Duodenal mucosa (tissue), 2 donors: Measurements from ENCODE around the gene ACACB.
"Not testable (repeated sequence)": the region's sequence is repeated elsewhere in the genome, so short reads cannot be mapped to it uniquely, and the experiment has no call there.

Experiments
- H3K27ac ChIP-seq: one replicate; pipeline ENCODE4 v1.7.0; 2013; ENCODE audit warnings: low read depth, low read length
- H3K27me3 ChIP-seq, 2 donors: one replicate each; pipeline ENCODE4 v1.7.0; 2013; ENCODE audit warnings: low read length in 2 of 2, control low read depth in 1 of 2; ENCODE audit not compliant: insufficient read depth in 2 of 2, control insufficient read depth in 1 of 2
- H3K36me3 ChIP-seq, 2 donors: one replicate each; pipeline ENCODE4 v1.7.0; 2013; ENCODE audit warnings: low read length in 2 of 2, control low read depth in 1 of 2; ENCODE audit not compliant: insufficient read depth in 2 of 2, control insufficient read depth in 1 of 2
- H3K4me1 ChIP-seq, 2 donors: one replicate each; pipeline ENCODE4 v1.7.0; 2013; ENCODE audit warnings: low read length in 2 of 2, control low read depth in 1 of 2; ENCODE audit not compliant: insufficient read depth in 2 of 2, control insufficient read depth in 1 of 2
- H3K4me3 ChIP-seq, 2 donors: one replicate each; pipeline ENCODE4 v1.7.0; 2013; ENCODE audit warnings: low read length in 2 of 2, low read depth in 1 of 2
- H3K9ac ChIP-seq, 2 donors: one replicate each; pipeline ENCODE4 v1.7.0; 2013; ENCODE audit warnings: low read length in 2 of 2, low read depth in 1 of 2
- H3K9me3 ChIP-seq, 2 donors: one replicate each; pipeline ENCODE4 v1.7.0; 2013; ENCODE audit warnings: low read length in 2 of 2, control low read depth in 1 of 2; ENCODE audit not compliant: control insufficient read depth in 1 of 2

The ACACB gene

GRCh38 chr12:109137055-109137454, 20.7 kb downstream of the ACACB start:
- Histone ChIP-seq H3K4me3 (no peak overlapping the region), H3K9me3 (no peaks in the 10 kb centered on the region), H3K9ac (no peak overlapping the region), H3K36me3 (peaks cover 6 to 17% of the 10 kb centered on the region in 2 donors), H3K4me1 (peaks cover 0 to 4% of the 10 kb centered on the region in 2 donors), H3K27ac (no peak overlapping the region), H3K27me3 (no peaks in the 10 kb centered on the region)

DNA sequence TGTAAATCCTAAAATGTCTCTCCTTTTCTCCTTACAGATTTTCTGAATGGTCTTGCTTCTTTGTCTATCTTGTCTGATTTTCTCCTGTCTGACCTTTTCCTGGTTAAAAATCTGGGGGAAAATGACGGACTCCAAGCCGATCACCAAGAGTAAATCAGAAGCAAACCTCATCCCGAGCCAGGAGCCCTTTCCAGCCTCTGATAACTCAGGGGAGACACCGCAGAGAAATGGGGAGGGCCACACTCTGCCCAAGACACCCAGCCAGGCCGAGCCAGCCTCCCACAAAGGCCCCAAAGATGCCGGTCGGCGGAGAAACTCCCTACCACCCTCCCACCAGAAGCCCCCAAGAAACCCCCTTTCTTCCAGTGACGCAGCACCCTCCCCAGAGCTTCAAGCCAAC, 23.0 kb downstream of the ACACB start:
- peaks cover 6 to 17% of the 10 kb centered on the region in 2 donors for H3K36me3 ChIP-seq
- no peak overlapping the region for H3K27ac ChIP-seq
- H3K9me3 ChIP-seq = no peaks in the 10 kb centered on the region
- peaks cover 2% of the 10 kb centered on the region in 2 donors for H3K4me1 ChIP-seq
- no peaks in the 10 kb centered on the region for H3K27me3 ChIP-seq
- H3K4me3 ChIP-seq = no peak overlapping the region
- no peak overlapping the region for H3K9ac ChIP-seq

GRCh38 chr12:109139791-109140190, 23.4 kb downstream of the ACACB start:
- Histone ChIP-seq H3K4me3 (no peak overlapping the region), H3K36me3 (peaks cover 6 to 17% of the 10 kb centered on the region in 2 donors), H3K27me3 (no peaks in the 10 kb centered on the region), H3K4me1 (peaks cover 0 to 3% of the 10 kb centered on the region in 2 donors), H3K9ac (no peak overlapping the region), H3K9me3 (no peaks in the 10 kb centered on the region), H3K27ac (no peak overlapping the region)

- peaks cover 3 to 4% of the 10 kb centered on the region in 2 donors for H3K4me1 ChIP-seq
- peaks cover 6 to 17% of the 10 kb centered on the region in 2 donors for H3K36me3 ChIP-seq
- H3K4me3 ChIP-seq = no peak overlapping the region
- no peaks in the 10 kb centered on the region for H3K9me3 ChIP-seq
- no peak overlapping the region for H3K27ac ChIP-seq
- H3K9ac ChIP-seq = no peak overlapping the region
- H3K27me3 ChIP-seq = no peaks in the 10 kb centered on the region
These were observed 24.2 kb downstream of the ACACB start for GRCh38 chr12:109140560-109140959.

DNA sequence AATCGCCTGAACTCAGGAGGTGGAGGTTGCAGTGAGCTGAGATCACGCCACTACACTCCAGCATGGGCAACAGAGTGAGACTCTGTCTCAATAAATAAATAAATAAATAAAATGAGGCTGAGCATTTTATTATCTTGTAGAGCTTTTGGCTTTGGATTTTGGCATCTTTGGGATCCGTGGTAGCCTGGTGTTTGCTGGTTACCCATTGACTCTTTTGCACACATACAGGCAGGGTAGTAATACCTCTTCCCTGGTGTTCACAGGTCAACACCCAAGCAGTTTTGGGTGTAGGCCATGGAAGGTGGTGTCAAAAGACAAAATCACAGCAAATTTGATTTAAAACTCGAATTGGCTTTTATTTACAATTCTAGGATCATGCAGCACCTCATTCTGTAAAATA, 27.8 kb downstream of the ACACB start:
- H3K27ac ChIP-seq = no peak overlapping the region
- peaks cover 14 to 24% of the 10 kb centered on the region in 2 donors for H3K4me1 ChIP-seq
- H3K9me3 ChIP-seq = no peaks in the 10 kb centered on the region
- no peak overlapping the region for H3K9ac ChIP-seq
- H3K36me3 ChIP-seq = peaks cover 6 to 17% of the 10 kb centered on the region in 2 donors
- H3K27me3 ChIP-seq = no peaks in the 10 kb centered on the region
- H3K4me3 ChIP-seq = no peak overlapping the region

GRCh38 chr12:109147126-109147525, 30.7 kb downstream of the ACACB start:
- H3K4me1 ChIP-seq = peaks cover 27 to 39% of the 10 kb centered on the region in 2 donors
- H3K4me3 ChIP-seq, H3K9me3 ChIP-seq, H3K27ac ChIP-seq, H3K36me3 ChIP-seq, H3K9ac ChIP-seq, H3K27me3 ChIP-seq: not testable (repeated sequence)

DNA sequence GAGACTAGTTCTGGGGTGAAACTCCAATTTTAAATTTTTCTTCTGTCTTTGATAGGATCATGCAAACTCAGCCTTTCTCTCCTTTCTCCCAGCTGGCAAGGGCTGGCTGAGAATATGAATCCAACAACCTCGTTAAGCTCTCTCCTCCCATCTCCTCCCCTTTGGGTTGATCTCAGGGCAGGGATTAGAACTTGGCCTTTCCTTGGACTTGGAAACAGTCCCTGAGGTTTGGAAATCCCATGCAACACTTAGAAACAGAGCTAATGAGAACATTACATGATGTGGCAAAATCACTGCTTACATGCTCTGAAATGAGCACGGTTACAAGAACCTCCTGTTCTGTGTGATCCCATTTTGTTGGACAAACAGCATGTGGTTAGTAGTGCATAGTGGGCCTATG, 31.6 kb downstream of the ACACB start:
- Histone ChIP-seq H3K4me1 (peaks cover 27 to 39% of the 10 kb centered on the region in 2 donors), H3K27me3 (no peaks in the 10 kb centered on the region), H3K4me3 (no peak overlapping the region), H3K27ac (no peak overlapping the region), H3K36me3 (no peaks in the 10 kb centered on the region), H3K9ac (peak overlapping the region in 1 of 2 donors; percentile 1), H3K9me3 (no peaks in the 10 kb centered on the region)

DNA sequence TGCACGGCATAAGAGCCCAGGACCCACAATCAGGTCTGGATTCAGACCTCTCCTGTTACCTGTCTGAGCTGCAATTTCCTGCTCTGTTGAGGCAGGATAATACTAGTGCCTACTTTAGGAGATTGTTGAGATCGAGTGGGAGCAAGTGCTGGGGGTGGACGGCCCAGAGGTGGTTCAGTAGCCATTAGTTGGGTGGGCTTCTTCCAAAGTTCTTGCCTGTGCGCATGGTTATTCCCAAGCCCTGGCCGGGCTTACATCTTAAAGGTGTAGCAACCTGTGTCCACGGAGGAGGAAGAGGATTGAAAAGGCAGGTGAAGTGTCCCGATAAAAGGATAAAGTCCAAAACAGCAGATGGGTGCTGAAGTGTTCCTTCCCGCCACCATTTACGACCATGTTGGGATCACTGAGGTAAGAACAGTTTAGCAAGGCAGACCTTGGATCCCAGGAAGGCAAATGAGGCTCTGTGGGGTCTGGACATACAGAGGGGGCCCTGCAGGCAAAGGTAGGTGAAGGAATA, 33.8 kb downstream of the ACACB start:
- no peak overlapping the region for H3K27ac ChIP-seq
- H3K27me3 ChIP-seq = no peaks in the 10 kb centered on the region
- H3K36me3 ChIP-seq = no peaks in the 10 kb centered on the region
- peak overlapping the region; percentile 46 to 56 for H3K4me3 ChIP-seq
- H3K9me3 ChIP-seq = no peaks in the 10 kb centered on the region
- H3K9ac ChIP-seq = peak overlapping the region in 1 of 2 donors; percentile 36
- peaks cover 35 to 47% of the 10 kb centered on the region in 2 donors for H3K4me1 ChIP-seq

- no peak overlapping the region for H3K9ac ChIP-seq
- no peak overlapping the region for H3K27ac ChIP-seq
- H3K9me3 ChIP-seq = no peaks in the 10 kb centered on the region
- H3K4me1 ChIP-seq = peaks cover 37 to 46% of the 10 kb centered on the region in 2 donors
- no peak overlapping the region for H3K4me3 ChIP-seq
- H3K36me3 ChIP-seq = no peaks in the 10 kb centered on the region
- no peaks in the 10 kb centered on the region for H3K27me3 ChIP-seq
These were observed 35.1 kb downstream of the ACACB start for GRCh38 chr12:109151457-109151856.

DNA sequence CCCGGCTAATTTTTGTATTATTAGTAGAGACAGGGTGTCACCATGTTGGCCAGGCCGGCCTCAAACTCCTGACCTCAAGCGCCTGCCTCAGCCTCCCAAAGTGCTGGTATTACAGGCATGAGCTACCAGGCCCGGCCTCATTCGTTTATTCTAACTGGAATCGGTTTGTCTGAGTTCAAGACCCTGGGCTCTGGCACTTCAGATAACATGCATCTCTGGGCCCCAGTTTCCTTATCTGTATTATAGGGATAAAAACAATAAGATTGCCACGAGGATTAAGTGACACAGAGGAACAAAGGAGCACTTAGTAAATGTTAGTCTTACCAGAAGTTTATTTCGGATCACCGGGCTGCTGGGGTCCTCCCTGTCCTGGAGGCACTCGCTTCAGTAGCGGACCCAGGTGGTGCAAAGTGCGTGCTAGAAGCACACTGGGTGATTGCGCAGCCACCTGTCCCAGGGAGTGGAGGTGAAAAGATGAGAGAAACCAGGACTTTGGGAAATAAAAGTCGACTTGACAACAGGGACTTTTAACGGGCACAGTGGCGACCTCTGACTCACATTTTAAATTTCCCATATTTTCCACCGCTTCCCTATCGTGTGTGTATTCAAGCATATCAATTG, 37.5 kb downstream of the ACACB start:
- H3K27ac ChIP-seq = peak overlapping the region; percentile 45
- no peaks in the 10 kb centered on the region for H3K9me3 ChIP-seq
- H3K27me3 ChIP-seq = no peaks in the 10 kb centered on the region
- H3K4me3 ChIP-seq = peak overlapping the region; percentile 59 to 74
- H3K4me1 ChIP-seq = peaks cover 26 to 46% of the 10 kb centered on the region in 2 donors
- peak overlapping the region; percentile 40 to 71 for H3K9ac ChIP-seq
- H3K36me3 ChIP-seq = no peaks in the 10 kb centered on the region
